Measurements from ENCODE around the gene HARS2.
A peak's percentile ranks its signal among the peaks of the same experiment; 100 is the strongest.
"Not testable (repeated sequence)": the region's sequence is repeated elsewhere in the genome, so short reads cannot be mapped to it uniquely, and the experiment has no call there.

Gene HARS2

GRCh38 chr5:140700177-140701144 lies 9.2 kb downstream of the HARS2 start, which contains the start of gene ZMAT2:
ZMAT2 (plus strand) TSS chr5:140700447; CDS start chr5:140700461, 14 bp downstream.
- DNase-seq (ENCODE audit: low read depth in 2 of 2), result peak; percentile 77 to 86

DNA sequence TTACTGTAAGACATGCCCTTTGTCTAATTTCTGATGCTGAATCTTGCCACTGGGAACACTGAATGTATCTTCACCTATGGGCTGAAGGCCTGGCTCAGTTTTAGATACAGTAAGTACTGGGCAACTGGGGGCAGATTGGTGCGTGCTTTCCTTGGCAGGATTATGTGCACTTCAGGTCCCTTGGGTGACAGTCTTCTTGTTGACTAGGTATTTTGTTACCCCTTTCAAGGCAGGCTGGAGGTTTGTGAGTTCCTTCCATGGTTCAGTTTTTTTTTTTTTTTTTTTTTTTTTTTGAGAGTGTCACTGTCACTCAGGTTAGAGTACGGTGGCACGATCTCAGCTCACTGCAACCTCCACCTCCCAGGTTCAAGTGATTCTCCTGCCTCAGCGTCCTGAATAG lies 16.6 kb downstream of the HARS2 start:
- no peak for DNase-seq (ENCODE audit: low read depth in 2 of 2)

GRCh38 chr5:140708787-140709186 lies 17.5 kb downstream of the HARS2 start:
- not testable (repeated sequence) for DNase-seq (ENCODE audit: low read depth in 2 of 2)

DNA sequence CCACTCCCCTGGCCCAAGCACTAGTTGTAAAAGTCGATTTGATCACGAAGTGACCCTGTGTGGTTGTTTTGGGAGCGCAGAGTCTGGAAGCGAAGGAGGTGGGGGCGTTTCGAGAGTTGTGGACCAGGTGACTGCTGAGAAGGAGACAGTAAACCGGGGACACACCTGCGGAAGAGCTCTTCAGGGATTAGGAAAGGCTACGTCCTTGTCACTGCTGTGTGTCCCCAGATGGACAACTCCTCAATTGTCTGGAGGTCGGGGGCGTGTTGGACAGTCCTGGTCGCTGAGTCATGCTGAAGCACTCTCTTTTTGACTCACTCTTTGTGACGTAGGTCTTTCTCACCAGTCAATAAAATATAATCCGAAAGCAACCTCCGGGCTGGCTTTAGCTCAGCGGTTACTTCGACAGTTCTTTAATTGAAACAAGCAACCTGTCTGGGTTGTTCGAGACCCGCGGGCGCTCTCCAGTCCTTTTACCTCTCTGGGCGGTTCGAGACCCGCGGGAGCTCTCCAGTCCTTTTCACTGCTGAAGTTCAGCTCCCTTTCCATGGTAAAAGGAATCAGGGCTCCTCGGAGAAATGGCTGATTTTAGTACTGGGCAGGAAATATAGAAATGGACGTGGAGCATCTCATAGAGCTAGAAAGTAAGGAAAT lies 19.8 kb downstream of the HARS2 start:
- DNase-seq (ENCODE audit: low read depth in 2 of 2), result peak; percentile 85

DNA sequence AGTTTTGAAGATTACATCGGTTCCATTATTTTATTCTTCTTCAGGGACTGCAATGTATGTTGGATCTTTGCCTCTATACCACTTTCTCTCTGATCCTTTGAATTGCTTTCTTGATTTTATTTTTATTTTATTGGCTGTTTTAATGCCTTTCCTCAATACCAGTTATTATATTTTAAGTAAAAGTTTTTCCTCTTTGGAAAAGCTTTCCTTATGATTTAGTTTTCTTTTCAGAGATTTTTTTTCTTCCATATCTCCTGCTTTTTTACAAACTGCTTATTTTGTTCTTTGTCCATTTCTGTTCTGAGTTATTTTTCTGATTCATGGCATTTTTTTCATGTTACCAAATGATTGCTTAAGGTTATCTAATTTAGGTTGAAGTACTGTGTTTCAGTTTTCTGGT lies 20.5 kb downstream of the HARS2 start:
- DNase-seq (ENCODE audit: low read depth in 2 of 2), result no peak

DNA sequence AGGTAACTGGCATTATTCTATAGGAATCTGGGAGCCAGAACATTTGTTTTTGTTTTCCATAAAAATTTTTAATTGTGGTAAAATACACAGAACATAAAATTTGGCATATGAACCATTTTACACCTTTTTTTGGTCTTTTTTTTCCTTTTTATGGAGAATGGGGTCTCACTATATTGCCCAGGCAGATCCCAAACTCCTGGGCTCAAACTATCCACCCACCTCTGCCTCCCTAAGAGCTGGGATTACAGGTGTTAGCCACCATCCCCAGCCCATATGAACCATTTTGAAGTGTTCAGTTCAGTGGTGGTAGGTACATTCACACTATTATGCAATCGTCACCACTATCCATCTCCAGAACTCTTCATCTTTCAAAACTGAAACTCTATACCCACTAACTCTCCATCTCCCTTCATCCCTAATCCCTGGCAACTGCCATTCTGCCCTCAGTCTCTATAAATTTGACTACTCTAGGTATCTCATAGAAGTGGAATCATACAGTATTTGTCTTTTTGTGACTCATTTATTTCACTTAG lies 22.4 kb downstream of the HARS2 start:
- DNase-seq (ENCODE audit: low read depth in 2 of 2), result no peak

- DNase-seq (ENCODE audit: low read depth in 2 of 2), result not testable (repeated sequence)
These were observed 25.0 kb downstream of the HARS2 start for GRCh38 chr5:140716238-140716637.

DNA sequence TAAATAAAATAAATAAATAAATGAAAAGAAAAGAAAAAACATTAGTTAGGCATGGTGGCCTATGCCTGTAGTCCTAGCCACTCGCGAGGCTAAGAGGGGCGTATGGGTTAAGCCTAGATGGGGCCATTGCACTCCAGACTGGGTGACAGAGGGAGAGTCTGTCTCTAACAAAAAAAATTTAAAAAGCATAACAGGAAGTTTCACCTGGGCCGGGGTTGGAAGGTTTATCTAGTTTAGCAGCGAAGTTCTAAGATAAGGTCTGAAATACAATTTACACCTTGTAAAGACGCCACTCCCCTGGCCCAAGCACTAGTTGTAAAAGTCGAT lies 27.0 kb downstream of the HARS2 start:
- no peak for DNase-seq (ENCODE audit: low read depth in 2 of 2)

DNA sequence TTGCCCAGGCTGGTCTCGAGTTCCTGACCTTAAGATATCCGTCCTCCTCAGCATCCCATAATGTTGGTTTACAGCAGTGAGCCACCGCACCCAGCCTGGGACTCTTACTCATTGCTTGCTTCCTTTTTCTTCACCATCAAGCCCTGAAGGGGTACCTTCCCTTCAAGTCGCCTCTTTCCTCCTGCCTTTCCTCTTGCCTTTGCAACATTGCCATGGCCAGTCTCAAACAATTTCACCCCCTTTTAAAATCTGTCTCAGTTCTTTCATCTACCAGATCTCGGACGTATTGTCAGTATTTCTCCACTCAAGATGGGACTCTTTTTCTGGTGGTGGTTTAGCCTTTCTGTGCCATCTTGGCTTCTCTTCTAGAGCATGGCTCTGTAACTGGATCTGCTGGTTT lies 29.5 kb downstream of the HARS2 start:
- not testable (repeated sequence) for DNase-seq (ENCODE audit: low read depth in 2 of 2)

GRCh38 chr5:140721395-140721794 lies 30.1 kb downstream of the HARS2 start:
- DNase-seq (ENCODE audit: low read depth in 2 of 2), result not testable (repeated sequence)

GRCh38 chr5:140725799-140726471 lies 34.7 kb downstream of the HARS2 start:
- DNase-seq (ENCODE audit: low read depth in 2 of 2), result peak; percentile 31 to 42

GRCh38 chr5:140733098-140733497 lies 41.8 kb downstream of the HARS2 start:
- DNase-seq (ENCODE audit: low read depth in 2 of 2), result no peak

GRCh38 chr5:140734354-140734753 lies 43.1 kb downstream of the HARS2 start:
- DNase-seq (ENCODE audit: low read depth in 2 of 2), result no peak

DNA sequence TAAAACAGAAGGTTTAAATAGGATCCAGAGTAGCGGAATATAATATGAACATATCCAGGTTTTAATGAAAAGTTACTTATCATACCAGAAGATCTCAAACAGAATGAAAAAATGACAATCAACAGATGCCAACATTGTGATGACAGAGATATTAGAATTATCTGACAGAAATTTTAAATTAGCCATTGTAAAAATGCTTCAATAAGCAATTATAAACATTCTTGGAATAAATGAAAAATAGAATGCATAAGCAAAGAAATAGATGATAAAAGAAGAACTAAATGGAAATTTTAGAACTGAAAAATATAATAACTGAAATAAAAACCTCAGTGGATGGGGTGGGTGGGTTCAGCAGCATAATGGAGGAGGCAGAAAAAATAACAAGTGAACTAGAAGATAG lies 46.2 kb downstream of the HARS2 start:
- DNase-seq (ENCODE audit: low read depth in 2 of 2), result no peak

GRCh38 chr5:140741967-140742366 lies 50.7 kb downstream of the HARS2 start:
- DNase-seq (ENCODE audit: low read depth in 2 of 2), result no peak
